AG04449 (cell line): ENCODE data around the gene FBXO34.

Experiments used
- CTCF ChIA-PET: fragments of 350-600 bp; formaldehyde crosslinking; extraction: SDS; loops from one replicate; lab custom pipeline; 2021; ENCODE audit warnings: antibody characterized with exemption; lab: Yijun Ruan, JAX
- POLR2A ChIA-PET: fragments of 400-600, 350-600 bp; formaldehyde crosslinking; extraction: SDS; loops from one replicate; lab custom pipeline; 2020; ENCODE audit warnings: antibody characterized with exemption, inconsistent platforms; lab: Yijun Ruan, JAX
- DNase-seq: peaks from one replicate; pipeline ENCODE4 v3.0.0-alpha.2; 2010; ENCODE audit warnings: low read depth, low spot score
- H3K4me3 ChIP-seq: 2 replicates; pipeline ENCODE4 v1.5.1; 2011; ENCODE audit warnings: low read depth, mild to moderate bottlenecking, control low read depth, low read length
- CTCF ChIP-seq: IDR thresholded peaks from one replicate; pipeline ENCODE4 v1.5.1; 2011; ENCODE audit warnings: mild to moderate bottlenecking, moderate library complexity, low read length, control low read depth, inconsistent platforms; ENCODE audit not compliant: insufficient read depth; ENCODE audit errors: missing control alignments

FBXO34 gene

GRCh38 chr14:55301437-55302121 is 30.4 kb downstream of the FBXO34 start:
- DNase-seq = peak; percentile 29
- TF ChIP-seq CTCF = no peak
- H3K4me3 ChIP-seq = no peak overlapping the region
- ChIA-PET CTCF (no interaction called here), POLR2A (no interaction called here)

GRCh38 chr14:55302367-55303124 is 31.3 kb downstream of the FBXO34 start:
- H3K4me3 ChIP-seq = no peak overlapping the region
- DNase-seq = no peak
- TF ChIP-seq CTCF = no peak
- CTCF ChIA-PET = no interaction called here
- POLR2A ChIA-PET = no interaction called here

GRCh38 chr14:55303125-55303499 is 31.9 kb downstream of the FBXO34 start:
- POLR2A ChIA-PET = no interaction called here
- H3K4me3 ChIP-seq = no peak overlapping the region
- CTCF ChIA-PET = interaction anchor here (1.3 kb wide), 1 partner anchor 32 kb away, joined by 4 read pairs; no protein-coding TSS in a partner anchor
- DNase-seq = no peak
- TF ChIP-seq CTCF = no peak

GRCh38 chr14:55303691-55304145 is 32.5 kb downstream of the FBXO34 start:
- ChIA-PET POLR2A (no interaction called here), CTCF (interaction anchor here (0.9 to 1.3 kb wide), 2 partner anchors 33 to 145 kb away, joined by 3 to 4 read pairs; no protein-coding TSS in a partner anchor)
- no peak overlapping the region for H3K4me3 ChIP-seq
- TF ChIP-seq CTCF = no peak
- no peak for DNase-seq

- ChIA-PET POLR2A (no interaction called here), CTCF (no interaction called here)
- no peak for TF ChIP-seq CTCF
- DNase-seq = no peak
- no peak overlapping the region for H3K4me3 ChIP-seq
Observed at GRCh38 chr14:55306938-55307589, 35.8 kb downstream of the FBXO34 start.

- ChIA-PET CTCF (interaction anchor here (2.6 kb wide), 1 partner anchor 45 kb away, joined by 6 read pairs; no protein-coding TSS in a partner anchor), POLR2A (no interaction called here)
- DNase-seq = no peak
- no peak overlapping the region for H3K4me3 ChIP-seq
- no peak for TF ChIP-seq CTCF
Observed at GRCh38 chr14:55309154-55309553, 37.9 kb downstream of the FBXO34 start.
